Epithelial cell of proximal tubule (primary cell): ENCODE results near the gene AMH. TPM values are rescaled to one million over a fixed set of nuclear protein-coding genes. Genes with fewer than 3 reads are reported as not detected.

Experiments used
- DNase-seq: peaks from one replicate; pipeline ENCODE4 v3.0.0-alpha.2; 2011; ENCODE audit warnings: low read depth
- H3K4me3 ChIP-seq: 2 replicates; pipeline ENCODE4 v1.5.1; 2011; ENCODE audit warnings: low read depth, mild to moderate bottlenecking, low read length
- total RNA-seq: library from RNA; depleted of rRNA; stranded (reverse); fragments of >200 nt; gene quantifications from 2 replicates; pipeline ENCODE4 v1.2.3, GENCODE V29; 2015
- TF ChIP-seq, protein P1 (sequence below): conservative IDR thresholded peaks from 2 replicates; pipeline ENCODE4 v1.5.1; 2012; ENCODE audit warnings: low read depth, mild to moderate bottlenecking, low read length

AMH gene
- total RNA-seq, 1 donor from 2014 or later, result 0.52 TPM

DNA sequence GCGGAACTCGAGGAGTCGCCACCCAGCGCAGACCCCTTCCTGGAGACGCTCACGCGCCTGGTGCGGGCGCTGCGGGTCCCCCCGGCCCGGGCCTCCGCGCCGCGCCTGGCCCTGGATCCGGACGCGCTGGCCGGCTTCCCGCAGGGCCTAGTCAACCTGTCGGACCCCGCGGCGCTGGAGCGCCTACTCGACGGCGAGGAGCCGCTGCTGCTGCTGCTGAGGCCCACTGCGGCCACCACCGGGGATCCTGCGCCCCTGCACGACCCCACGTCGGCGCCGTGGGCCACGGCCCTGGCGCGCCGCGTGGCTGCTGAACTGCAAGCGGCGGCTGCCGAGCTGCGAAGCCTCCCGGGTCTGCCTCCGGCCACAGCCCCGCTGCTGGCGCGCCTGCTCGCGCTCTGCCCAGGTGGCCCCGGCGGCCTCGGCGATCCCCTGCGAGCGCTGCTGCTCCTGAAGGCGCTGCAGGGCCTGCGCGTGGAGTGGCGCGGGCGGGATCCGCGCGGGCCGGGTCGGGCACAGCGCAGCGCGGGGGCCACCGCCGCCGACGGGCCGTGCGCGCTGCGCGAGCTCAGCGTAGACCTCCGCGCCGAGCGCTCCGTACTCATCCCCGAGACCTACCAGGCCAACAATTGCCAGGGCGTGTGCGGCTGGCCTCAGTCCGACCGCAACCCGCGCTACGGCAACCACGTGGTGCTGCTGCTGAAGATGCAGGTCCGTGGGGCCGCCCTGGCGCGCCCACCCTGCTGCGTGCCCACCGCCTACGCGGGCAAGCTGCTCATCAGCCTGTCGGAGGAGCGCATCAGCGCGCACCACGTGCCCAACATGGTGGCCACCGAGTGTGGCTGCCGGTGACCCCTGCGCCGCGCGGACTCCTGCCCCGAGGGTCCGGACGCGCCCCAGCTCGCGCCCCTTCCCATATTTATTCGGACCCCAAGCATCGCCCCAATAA is 2.3 kb downstream of the AMH start:
- no peak overlapping the region for H3K4me3 ChIP-seq
- DNase-seq, result no peak
- TF ChIP-seq, protein P1, sequence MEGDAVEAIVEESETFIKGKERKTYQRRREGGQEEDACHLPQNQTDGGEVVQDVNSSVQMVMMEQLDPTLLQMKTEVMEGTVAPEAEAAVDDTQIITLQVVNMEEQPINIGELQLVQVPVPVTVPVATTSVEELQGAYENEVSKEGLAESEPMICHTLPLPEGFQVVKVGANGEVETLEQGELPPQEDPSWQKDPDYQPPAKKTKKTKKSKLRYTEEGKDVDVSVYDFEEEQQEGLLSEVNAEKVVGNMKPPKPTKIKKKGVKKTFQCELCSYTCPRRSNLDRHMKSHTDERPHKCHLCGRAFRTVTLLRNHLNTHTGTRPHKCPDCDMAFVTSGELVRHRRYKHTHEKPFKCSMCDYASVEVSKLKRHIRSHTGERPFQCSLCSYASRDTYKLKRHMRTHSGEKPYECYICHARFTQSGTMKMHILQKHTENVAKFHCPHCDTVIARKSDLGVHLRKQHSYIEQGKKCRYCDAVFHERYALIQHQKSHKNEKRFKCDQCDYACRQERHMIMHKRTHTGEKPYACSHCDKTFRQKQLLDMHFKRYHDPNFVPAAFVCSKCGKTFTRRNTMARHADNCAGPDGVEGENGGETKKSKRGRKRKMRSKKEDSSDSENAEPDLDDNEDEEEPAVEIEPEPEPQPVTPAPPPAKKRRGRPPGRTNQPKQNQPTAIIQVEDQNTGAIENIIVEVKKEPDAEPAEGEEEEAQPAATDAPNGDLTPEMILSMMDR, result no peak

DNA sequence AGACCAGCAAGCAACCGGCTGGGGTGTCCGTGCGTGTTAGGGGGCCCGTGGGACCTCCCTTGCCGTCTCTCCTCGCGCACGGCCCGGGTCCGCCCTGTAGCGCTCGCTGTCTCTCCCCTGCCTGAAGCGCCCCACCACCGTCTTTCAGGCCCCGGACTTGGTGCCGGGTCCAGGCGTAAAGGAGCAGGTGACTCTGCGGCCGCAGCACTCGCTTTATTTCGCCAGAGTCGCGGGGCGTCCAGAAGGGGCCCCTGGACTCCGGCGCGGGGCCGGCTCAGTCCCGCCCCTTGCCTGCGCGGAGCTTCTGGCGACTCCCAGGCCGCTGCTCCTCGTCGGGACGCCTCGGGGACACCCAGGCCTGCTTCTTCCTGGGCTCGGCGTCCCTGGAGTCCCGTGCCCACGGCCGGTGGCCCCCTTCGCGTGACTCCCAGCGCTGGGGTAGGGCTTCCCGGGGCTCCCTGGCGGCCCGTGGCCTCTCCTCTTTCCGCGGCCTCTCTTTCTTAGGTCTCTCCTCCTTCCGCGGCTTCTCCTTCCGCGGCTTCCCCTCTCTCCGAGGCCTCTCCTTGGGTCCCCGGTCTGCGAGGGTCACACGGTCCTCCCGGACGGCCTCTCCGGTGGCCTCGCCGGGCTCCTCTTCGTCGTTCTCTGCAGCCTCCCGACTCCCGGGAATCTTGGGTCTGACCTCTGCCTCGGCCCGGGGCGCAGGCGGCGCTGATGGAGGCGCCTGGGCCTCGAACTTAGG is 3.1 kb downstream of the AMH start:
- no peak overlapping the region for H3K4me3 ChIP-seq
- no peak for DNase-seq
- TF ChIP-seq, protein P1, result no peak

DNA sequence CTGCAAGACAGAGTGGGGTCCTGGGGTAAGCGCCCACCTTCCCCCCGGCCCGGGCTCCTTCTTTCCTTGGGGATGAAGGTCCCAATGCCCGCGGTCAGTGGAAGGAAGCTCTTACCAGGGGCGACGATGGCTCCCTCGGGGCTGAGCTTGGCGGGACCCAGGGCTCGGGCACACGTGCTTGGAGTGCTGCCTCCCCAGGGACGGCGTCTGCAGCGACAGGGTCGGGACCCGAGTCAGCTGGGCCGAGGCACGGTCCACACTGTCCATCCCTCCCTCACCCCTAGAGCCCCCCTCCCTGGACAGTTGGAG is 3.6 kb downstream of the AMH start:
- no peak for DNase-seq
- TF ChIP-seq, protein P1, result no peak
- no peak overlapping the region for H3K4me3 ChIP-seq

DNA sequence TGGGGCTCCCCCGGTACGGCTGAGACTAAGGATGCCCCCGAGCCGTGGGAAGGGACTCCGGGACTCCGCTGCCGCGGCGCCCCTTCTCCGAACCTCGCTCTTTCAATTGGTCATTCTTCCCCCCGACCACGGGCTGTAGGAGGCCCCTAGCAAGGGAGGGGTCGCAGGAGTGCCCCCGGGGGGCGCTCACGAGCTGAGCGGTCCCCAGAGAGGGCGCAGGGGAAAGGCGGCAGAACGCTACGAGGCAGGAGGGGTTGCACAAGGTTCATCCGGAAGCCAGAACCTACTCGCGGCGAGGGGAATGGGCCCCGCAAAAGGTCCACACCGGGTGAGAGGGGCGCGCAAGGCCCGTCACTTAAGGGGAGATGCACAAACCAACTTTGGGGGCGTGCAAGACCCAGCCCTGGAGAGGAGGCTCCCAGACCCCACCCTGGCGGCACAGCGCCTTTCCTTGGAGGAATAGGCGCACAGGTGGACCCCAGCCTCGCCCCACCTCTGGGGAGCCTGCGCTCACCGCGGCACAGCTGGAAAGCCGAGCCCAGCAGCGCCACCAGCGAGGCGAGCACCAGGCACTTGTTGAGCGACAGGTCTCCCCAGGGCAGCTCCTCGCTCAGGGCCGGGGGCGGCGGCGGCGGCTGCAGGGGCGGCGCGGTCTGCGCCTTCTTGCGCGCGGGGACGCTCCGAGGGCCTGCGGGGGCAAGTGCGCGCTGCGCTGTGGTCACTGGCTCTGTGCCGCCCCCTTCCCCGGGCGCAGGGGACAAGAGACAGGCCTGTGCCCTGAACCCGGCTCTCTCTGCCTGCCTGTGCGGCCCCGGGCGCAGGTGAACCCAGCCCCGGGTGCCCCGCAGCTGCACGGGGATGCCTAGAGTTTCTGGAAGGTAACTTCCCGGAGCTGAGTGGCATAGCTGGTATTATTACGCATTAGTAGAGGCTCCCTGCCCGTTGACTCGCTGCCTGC is 4.3 kb downstream of the AMH start:
- no peak for DNase-seq

GRCh38 chr19:2254064-2254872 is 5.1 kb downstream of the AMH start:
- TF ChIP-seq, protein P1, result peak; percentile 51
- H3K4me3 ChIP-seq, result no peak overlapping the region
- DNase-seq, result no peak

More for the DNA sequence above, 4.3 kb downstream of the AMH start:
- TF ChIP-seq, protein P1, result no peak
- no peak overlapping the region for H3K4me3 ChIP-seq
